ENCODE data around the gene COA7. TPM values are rescaled to one million over a fixed set of nuclear protein-coding genes. Genes with fewer than 3 reads are reported as not detected.
"Not testable (repeated sequence)": the region's sequence is repeated elsewhere in the genome, so short reads cannot be mapped to it uniquely, and the experiment has no call there.

Gene COA7
- total RNA-seq, 3 donors from 2014 or later = 18.6 to 22.0 (median 20.3) TPM

GRCh38 chr1:52693843-52694242 lies 4.3 kb downstream of the COA7 start:
- Histone ChIP-seq H3K4me1 (ENCODE audit: low read depth) (peaks cover 6% of the 10 kb centered on the region), H3K9me3 (no peaks in the 10 kb centered on the region), H3K4me3 (no peak overlapping the region), H3K36me3 (ENCODE audit: low read depth) (peaks cover 6% of the 10 kb centered on the region)
- TF ChIP-seq CTCF (IDR thresholded peaks at IDR 0.05) = no peak
- DNase-seq = no peak
- intact Hi-C loops (cut with DNase I, micrococcal nuclease) = no loop called here
- no peak for ATAC-seq

- DNase-seq; H3K4me3 ChIP-seq; H3K4me1 ChIP-seq (ENCODE audit: low read depth); intact Hi-C loops (cut with DNase I, micrococcal nuclease); H3K36me3 ChIP-seq (ENCODE audit: low read depth); ATAC-seq; H3K9me3 ChIP-seq: not testable (repeated sequence)
Measured at GRCh38 chr1:52693351-52693750, 4.8 kb downstream of the COA7 start.

GRCh38 chr1:52692697-52693096 lies 5.5 kb downstream of the COA7 start:
- intact Hi-C loops (cut with DNase I, micrococcal nuclease) = no loop called here
- Histone ChIP-seq H3K4me3 (no peak overlapping the region), H3K4me1 (ENCODE audit: low read depth) (peaks cover 4% of the 10 kb centered on the region), H3K36me3 (ENCODE audit: low read depth) (peaks cover 6% of the 10 kb centered on the region), H3K9me3 (no peaks in the 10 kb centered on the region)
- no peak for TF ChIP-seq CTCF (IDR thresholded peaks at IDR 0.05)
- ATAC-seq = no peak
- DNase-seq = no peak

- TF ChIP-seq CTCF (IDR thresholded peaks at IDR 0.05) = no peak
- peaks cover 6% of the 10 kb centered on the region for H3K36me3 ChIP-seq (ENCODE audit: low read depth)
- intact Hi-C loops (cut with DNase I, micrococcal nuclease) = no loop called here
- H3K9me3 ChIP-seq = no peaks in the 10 kb centered on the region
- no peak overlapping the region for H3K4me3 ChIP-seq
- DNase-seq = no peak
- ATAC-seq = no peak
- no peaks in the 10 kb centered on the region for H3K4me1 ChIP-seq (ENCODE audit: low read depth)
Measured at GRCh38 chr1:52691821-52692220, 6.3 kb downstream of the COA7 start.

GRCh38 chr1:52686830-52687229 lies 11.3 kb downstream of the COA7 start:
- no peaks in the 10 kb centered on the region for H3K4me1 ChIP-seq (ENCODE audit: low read depth)
- H3K4me3 ChIP-seq = no peak overlapping the region
- H3K36me3 ChIP-seq (ENCODE audit: low read depth) = no peaks in the 10 kb centered on the region
- no peak for TF ChIP-seq CTCF (IDR thresholded peaks at IDR 0.05)
- intact Hi-C loops (cut with DNase I, micrococcal nuclease) = no loop called here
- DNase-seq (no peak), ATAC-seq (no peak)
- H3K9me3 ChIP-seq = no peaks in the 10 kb centered on the region

- DNase-seq (peak; percentile 63 to 77 (median 73)), ATAC-seq (peak; percentile 96)
- H3K9me3 ChIP-seq; intact Hi-C loops (cut with DNase I, micrococcal nuclease); H3K36me3 ChIP-seq (ENCODE audit: low read depth); H3K4me3 ChIP-seq; H3K4me1 ChIP-seq (ENCODE audit: low read depth): not testable (repeated sequence)
- TF ChIP-seq CTCF (IDR thresholded peaks at IDR 0.05) = peak; percentile 37
Measured at GRCh38 chr1:52686261-52686751, 11.8 kb downstream of the COA7 start.

Data from mucosa of descending colon (tissue), 3 donors.